D341Med (cell line): ENCODE results near the gene ASCC1.
A peak's percentile ranks its signal among the peaks of the same experiment; 100 is the strongest.

Source experiments
- DNase-seq: peaks from one replicate; pipeline ENCODE4 v3.0.0; 2012; ENCODE audit warnings: low spot score

The ASCC1 gene

DNA sequence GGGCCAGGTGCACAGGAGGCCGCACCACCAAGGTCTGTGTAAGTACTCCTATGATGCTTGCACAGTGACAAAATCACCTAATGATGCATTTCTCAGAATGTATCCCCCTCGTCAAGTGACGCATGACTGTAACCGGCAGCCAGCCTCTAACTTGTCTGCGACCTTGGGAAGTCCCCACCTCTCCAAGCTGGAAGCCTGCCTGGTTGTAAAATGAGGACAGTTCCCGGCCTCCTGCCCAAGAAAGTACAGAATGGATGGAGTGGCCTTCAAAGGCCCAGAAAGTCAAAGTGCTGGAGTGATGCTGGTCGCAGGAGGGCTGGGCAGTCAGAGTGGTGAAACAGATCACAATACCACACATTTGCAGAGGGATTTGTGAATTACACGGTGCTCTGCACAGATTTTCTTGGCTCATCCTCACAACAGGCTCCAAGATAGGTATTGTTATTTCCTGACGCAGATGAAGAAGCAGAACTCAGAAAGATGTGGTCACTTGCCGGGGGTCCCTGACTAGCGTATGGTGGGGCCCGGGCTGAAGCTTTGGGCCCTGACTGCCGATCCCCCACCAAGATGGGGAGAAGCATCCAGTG is 150.5 kb downstream of the ASCC1 start:
- DNase-seq, result no peak

DNA sequence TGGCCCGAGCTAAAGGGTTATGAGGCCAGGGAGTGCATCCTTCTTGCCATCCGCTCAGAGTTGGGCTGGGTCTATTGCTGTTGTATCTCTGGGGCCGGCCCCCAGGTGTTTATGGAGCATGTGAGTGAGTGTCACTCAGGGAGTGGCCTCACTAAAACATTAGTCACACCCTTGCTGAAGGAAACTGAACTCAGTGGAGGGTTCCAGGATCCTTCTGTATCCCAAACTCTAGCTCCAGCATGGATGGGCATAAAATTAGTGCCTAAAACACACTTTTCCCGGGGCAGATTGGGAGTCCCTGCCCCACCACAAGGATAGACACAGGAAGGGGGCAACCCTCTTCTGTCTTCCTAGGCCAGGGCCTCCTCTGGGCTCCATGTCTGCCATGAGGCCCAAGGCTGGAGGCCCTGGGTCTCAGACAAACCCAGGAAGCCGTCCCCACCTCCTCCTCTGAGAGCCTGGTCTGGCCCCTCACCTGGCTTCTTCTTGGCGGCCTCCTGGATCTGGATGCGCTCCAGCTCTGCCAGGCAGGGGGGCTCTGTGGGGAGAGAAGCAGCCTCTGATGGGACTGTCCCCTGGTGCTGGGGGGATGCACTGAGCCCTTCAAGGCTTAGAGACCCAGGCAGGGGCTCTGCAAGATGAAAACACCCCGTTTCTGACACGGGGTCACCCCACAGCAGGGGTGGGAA is 152.2 kb downstream of the ASCC1 start:
- DNase-seq, result no peak

DNA sequence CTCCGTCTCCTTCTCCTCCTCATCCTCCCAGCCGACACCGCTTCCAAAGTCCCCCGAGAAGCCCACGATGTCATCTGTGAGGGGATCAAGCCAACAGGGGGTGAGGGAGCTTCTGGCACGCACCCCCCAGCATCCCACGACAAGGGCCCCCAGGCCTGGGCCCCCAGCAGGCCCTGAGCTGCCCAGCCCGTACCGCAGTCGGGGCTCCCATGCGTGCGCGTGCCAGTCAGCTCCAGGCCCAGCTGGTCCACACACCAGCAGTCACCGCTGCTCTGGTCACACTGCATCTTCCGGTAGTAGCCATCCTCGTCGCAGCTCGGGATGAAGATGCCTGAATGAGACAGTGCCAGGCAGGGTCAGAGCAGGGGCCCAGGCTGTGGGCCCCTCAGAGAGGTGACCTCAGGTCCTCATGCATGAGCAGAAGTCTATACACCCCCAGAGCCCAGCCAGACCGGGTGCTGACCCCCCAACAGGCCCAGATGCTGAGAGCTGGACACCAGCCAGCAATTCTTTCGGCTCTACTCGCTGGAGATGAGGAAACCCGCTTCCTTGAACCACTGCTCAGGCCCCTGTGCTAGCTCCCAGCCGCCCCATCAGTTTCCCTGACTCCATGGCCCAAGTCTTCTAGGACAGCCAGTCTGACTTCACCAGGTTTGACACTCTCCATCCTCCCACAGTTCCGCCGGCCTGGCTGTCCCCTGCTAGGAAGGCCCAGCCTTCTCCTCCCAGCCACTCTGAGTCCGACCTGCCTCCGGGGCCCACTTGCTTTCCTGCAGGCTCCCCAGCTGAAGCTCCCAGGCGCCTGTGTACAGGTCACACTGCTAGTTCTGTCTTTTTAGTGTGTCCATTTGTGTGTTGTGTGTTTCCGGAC is 153.0 kb downstream of the ASCC1 start:
- DNase-seq, result no peak

DNA sequence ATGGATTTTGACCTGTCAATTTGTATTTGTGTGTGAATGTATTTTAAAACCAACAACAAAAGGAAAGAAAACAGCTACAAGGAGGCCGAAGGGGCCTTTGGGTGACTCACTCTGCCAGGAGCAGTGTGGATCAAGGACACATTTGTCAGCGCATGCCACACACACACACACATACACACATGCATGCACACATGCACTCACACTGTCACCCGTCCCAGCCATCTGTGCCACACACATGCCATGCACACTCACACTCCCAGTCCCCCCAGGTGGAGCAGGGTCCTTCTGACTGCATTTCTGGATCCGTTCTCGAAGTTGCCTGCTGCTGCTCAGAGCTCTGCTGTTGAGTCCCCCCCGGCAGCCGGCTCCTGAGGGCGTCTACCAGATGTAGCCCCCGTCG is 153.7 kb downstream of the ASCC1 start:
- DNase-seq, result no peak

DNA sequence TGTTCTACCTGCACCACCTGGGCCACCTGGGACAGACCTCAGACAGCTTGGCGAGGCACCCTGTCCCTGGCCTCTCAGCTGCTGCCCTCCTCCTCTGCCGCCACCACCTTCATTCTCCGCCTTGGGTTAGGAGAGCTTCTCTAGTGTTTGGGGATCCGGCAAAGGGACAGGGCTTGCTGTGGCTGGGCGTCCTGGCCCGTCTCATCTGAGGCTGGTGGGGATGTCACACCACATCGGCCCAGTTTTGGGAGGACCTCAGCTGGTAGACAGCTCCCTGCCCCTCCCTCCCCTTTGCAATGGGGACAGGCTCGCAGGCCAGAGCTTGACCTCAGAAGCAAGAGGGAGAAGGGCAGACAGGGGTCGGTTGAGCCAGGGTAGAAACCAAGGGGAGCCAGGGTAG is 154.1 kb downstream of the ASCC1 start:
- DNase-seq, result no peak

DNA sequence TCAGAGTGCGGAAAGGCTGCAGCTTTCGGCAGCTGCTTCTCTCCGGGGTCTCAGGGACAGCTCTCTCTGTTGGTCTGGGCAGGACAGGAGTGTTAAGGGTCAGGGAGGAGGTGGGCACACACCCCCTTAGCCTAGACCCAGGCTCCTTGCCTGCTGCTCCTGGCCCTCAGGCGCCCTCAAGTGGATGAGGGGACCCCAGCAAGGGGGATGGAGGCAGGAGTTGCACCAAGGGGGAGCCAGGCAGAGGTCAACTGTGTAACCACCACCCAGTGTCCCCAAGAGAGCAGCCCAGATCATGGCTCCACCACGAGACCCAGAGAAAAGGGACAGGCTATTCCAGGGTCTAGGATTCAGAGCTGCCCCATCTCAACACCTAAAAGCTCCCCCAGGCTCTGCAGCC is 154.6 kb downstream of the ASCC1 start:
- no peak for DNase-seq

DNA sequence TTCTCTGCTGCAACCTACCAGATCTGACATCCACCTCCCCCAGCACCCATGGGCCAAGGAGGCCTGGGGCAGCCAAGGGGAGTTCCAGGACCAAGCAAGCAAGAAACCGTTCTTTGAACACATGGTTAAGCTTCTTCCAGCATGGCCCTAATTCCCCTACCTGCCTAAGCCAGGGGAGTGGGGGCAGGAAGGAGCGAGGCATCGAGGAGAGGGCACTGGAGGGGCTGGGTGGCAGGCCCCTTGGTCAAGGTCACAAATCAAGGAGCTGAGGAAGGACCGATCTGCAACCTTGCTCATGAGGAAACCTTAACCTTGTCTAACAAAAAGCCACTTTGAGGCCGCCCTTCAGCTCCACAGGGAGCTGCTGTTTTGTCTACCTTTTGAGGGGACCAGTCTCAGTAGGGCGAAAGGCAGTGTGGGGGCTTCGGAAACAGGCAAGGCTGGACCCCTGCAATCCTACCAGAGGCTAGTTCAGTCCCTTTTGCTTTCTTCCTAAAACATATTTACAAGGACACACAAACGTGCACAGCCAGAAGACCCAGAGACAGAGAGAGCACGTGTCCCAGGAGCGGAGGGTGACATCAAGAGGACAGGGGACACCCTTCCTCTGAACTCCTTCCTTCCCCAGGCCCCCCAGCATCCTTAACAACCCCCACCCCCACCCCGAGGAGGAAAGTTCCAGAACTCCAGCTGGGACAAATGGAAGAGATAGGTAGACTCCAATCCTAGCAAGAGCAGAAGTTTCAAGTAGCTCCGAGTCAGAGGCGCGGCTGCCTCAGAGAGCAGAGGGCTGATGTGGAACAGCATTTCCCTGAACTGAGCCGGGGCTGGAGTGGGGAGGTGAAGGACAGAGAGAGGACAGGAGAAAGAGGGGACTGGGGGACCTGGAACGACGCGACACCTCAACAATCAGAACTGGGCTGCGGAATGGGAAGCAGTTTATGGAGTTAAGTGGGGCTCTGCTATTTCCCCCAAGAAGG is 155.9 kb downstream of the ASCC1 start:
- no peak for DNase-seq

DNA sequence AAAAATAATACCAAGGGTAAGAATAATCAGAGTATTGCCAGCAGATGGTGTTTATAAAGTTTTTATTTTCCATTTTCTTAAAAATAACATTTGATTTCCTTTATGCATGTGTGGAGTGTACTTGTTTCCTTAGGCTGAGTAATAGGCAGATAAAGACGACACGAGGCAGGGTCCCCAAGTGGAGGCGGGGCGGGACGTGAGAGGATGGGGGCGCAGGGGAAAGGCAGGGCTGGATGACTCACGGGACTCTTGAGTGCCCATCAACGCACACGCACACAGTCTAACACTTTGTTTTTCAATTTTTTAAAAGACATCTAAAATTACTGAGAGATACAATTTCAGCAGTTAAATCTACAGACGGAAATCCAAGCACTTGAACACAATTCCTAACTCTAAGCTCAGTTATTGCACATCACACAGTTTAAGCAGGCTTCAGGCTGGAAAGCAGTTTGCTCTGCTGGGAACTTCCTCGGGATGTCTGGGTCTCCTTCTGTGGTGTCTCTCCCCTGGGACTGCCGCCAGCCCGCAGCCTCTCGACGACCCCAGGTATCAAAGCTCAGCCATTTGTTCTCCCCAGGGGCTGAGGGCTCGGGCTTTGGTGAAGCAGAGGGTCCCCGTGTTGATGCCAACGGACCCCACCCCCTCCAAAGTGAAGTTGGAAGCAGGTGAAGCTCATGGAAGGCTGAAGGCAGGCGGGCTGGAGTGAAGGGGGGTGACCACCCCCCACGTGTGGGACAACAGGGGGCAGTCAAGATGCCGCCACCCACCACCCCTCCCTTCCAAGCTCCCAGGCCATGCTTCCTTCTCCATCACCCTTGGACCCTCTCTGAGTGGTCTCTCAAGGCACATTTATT is 156.9 kb downstream of the ASCC1 start:
- no peak for DNase-seq

DNA sequence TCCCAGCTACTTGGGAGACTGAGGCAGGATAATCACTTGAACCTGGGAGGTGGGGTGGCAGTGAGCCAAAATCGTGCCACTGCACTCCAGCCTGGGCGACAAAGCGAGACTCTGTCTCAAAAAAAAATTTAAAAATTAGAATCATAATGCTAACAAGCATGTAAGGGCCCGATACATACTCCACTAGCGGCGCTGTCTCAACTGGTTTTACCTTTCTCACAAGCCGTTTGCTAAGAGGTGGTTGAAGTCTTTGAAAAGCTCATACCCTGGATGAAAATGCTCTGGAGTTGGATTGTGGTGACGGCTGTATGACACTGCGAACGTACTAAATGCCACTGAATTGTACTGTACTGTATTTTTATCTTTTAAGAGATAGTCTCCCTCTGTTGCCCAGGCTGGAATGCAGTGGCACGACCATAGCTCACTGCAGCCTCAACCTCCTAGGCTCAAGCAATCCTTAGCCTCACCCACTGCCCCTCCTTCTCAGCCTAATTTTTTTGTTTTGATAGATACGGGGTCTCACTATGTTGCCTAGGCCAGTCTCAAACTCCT is 157.7 kb downstream of the ASCC1 start:
- DNase-seq, result no peak

DNA sequence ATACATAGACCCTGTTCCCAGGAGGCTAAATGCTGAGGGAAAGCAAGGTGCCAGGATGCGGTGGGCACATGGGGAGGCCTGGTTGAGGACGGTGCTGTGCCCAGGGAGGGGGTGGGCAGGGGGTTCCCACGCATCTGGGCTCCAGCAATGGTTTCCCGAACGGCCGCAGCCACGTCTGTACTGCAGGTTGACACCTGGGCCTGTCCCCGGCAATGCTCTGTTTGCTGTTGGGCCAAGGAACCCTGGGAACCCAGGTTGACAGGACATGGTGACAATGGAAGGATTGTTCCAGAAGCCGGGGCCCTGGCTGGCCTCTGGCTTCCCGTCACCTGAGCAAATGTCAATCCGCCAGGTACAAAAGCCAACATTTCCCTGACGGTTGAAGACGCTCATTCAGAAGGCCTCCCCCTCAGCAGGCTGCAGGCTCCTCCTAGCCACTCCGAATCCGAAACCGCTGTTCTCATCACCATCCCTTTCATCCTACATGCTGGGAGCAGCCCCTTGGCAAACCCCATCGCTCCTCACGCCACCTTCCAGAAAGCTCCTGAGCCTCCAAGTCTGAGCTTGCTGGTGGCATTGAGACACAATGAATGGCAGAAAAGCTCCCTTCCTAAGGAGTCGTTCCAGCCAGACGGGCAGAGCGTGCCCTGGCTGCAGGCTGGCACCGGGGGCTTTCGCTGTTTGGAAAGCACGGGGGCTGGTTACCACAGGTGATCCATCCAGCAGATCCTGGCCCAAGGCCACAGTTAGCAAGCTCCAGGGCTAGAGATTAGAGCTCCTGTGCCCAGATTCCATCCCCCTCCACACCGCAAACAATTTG is 158.9 kb downstream of the ASCC1 start:
- no peak for DNase-seq

DNA sequence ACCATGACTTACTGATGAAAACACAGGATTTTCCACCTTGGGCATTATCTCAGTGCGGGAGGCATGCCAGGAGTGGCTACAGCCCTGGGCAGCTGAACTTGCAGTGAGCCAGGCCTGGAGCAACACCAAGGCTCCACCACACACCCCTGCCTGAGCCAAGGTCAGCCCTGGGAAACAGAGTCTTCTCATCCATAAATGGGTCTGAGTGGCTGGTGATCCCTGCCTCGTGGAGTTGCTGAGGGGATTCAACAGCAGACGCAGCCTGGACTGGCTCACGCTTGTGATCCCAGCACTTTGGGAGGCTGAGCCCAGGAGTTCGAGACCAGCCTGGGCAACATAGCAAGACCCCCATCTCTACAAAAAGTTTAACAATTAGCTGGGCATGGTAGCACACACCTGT is 160.0 kb downstream of the ASCC1 start:
- DNase-seq, result no peak

DNA sequence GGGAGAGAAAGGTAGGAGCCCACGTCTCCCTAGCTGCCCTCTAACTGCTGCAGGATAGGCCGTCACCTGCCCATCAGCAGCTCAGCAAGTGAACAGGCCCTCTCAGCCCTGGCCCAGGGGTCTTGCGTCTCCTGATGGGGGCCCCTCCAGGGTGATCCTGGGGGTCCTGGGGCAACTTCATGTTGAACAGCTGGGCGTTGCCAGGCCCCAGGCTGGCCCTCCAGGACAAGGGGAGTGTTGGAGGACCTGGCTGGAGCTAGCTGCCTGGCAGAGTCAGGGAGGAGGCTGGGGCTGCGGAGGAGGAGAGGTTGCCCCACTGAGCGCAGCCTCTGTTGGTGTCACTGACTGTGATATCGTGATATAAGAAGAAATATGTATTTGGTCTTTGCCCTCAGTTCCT is 162.4 kb downstream of the ASCC1 start:
- no peak for DNase-seq

DNA sequence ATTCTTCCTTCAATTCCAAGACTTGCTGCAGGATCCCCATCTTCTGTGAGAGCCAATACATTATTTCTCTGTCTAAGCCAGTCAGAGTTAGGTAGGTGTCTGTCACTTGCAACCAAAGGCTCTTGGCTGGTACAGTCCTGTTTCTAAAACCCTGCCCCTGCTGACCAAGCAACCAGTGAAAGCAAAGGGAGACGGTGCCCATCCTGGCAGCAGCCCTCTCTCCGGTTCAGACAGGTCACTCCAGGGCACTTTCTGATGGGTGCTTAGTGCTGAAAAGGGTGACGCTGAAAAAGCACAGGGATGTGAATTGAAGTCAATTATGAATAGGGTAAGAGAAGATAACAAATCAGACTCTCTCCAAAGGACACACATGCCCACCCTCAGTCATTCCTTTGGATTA is 165.2 kb downstream of the ASCC1 start:
- DNase-seq, result no peak

DNA sequence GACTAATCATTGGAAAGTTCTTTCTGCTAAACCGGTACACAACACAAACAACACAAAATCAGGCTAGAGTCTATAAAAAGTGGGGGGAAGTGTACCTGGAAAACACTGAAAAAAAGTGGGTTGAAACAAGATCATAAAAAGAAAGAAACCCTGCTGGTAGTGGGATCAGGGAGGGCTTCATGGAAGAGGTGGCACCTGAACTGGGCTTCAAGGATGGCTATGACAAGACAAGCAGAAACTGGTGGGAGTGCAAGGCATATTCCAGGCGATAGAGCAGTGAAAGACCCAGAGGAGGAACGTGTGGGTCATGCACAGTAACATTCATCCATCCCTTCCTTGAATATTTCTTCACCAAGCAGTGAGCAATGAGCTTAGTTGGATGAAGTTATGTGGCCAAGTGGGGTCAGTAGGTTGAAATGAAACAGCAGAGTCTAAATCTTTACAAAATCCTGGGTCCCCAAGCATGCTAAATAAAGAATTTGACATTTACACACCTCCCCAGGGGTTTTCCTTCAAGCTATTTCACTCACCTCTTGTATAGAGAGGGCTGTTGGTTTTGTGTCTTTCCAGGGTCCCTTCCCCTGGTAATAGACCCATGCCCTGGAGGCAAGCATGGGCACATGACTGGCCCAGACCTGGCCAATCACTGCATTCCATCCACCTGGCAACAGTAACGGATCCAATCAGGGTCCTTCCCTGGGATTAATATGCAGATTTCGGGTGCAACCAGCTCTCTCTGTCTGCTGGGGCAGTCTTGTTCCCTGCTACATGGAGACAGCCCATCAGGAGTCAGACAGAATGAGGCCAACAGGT is 165.9 kb downstream of the ASCC1 start:
- peak; percentile 38 for DNase-seq

DNA sequence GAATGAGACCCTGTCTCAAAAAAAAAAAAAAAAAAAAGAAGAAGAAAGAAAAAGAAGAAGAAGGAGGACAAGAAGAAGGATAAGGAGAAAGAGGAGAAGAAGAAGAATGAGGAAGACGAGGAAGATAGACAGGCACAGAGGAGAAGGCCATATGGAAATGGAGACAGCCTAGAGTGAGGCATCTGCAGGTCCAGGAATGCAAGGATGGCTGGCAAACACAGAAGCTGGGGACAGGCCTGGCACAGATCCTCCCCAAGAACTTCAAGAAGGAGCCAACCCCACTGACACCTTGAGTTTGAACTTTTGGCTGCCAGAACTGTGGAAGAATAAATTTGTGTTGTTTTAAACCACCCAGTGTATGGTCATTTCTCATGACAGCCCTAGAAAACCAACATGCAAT is 166.6 kb downstream of the ASCC1 start:
- DNase-seq, result no peak

DNA sequence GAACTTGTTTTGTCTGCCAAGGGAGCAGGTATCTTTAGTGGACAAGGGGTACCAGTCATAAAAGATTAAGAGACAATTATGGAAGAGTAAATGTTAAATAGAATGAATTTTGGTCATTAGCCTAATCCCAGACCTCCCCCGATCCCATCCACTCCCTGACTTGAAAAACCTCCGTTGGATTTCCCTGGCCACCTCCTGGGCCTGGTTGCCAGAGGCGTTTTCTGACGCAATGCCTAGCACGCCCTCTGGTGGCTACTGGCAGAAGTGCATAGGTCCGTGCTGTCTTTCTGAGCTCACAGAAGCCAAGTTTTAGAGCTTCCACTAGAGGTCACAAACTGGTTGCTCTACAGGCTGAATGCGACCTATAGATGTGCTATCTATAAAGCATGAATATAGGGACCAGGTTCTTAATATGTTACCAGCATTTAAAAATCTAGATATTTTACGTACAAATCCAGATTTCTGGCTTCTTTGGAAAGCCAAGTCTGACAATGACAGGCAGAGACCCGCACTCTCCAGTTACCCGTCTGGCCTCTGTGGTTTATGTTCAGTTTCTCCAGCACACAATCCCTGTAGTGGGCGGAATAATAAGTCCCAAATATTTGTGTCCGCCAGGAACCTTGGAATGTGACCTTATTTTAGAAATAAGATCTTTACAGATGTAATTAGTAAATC is 167.5 kb downstream of the ASCC1 start:
- peak; percentile 82 for DNase-seq
